KOPT-K1 (cell line): ENCODE results near the gene AMH.

ENCODE experiments used
- H3K27ac ChIP-seq: fragments of 200-600 bp; sonication (generic); 2 replicates; pipeline ENCODE4 v1.5.1; 2016; ENCODE audit warnings: antibody characterized with exemption, mild to moderate bottlenecking, low read depth, low read length; ENCODE audit not compliant: poor library complexity, severe bottlenecking
- H3K36me3 ChIP-seq: fragments of 200-600 bp; sonication (generic); 2 replicates; pipeline ENCODE4 v1.5.1; 2017; ENCODE audit warnings: antibody characterized with exemption, mild to moderate bottlenecking, low read length, moderate library complexity; ENCODE audit not compliant: insufficient read depth
- H3K9me3 ChIP-seq: fragments of 200-600 bp; sonication (generic); 2 replicates; pipeline ENCODE4 v1.5.1; 2017; ENCODE audit warnings: antibody characterized with exemption, low read length, mild to moderate bottlenecking; ENCODE audit not compliant: insufficient read depth, poor library complexity, severe bottlenecking

Gene AMH

GRCh38 chr19:2228157-2229030, 20.7 kb upstream of the AMH start:
- no peaks in the 10 kb centered on the region for H3K9me3 ChIP-seq
- H3K36me3 ChIP-seq: peaks cover 94% of the 10 kb centered on the region
- H3K27ac ChIP-seq: no peak overlapping the region

- no peak overlapping the region for H3K27ac ChIP-seq
- H3K36me3 ChIP-seq: peaks cover 95% of the 10 kb centered on the region
- no peaks in the 10 kb centered on the region for H3K9me3 ChIP-seq
Measured at GRCh38 chr19:2229103-2230032, 19.8 kb upstream of the AMH start.

GRCh38 chr19:2230033-2230531, 19.0 kb upstream of the AMH start:
- peaks cover 90% of the 10 kb centered on the region for H3K36me3 ChIP-seq

GRCh38 chr19:2230807-2231533, 18.2 kb upstream of the AMH start:
- Histone ChIP-seq H3K9me3 (no peaks in the 10 kb centered on the region), H3K27ac (no peak overlapping the region), H3K36me3 (peaks cover 81% of the 10 kb centered on the region)

More at GRCh38 chr19:2230033-2230531, 19.0 kb upstream of the AMH start:
- H3K27ac ChIP-seq: no peak overlapping the region
- H3K9me3 ChIP-seq: no peaks in the 10 kb centered on the region

- Histone ChIP-seq H3K36me3 (peaks cover 73% of the 10 kb centered on the region), H3K27ac (no peak overlapping the region), H3K9me3 (no peaks in the 10 kb centered on the region)
Measured at GRCh38 chr19:2231621-2232221, 17.4 kb upstream of the AMH start.

GRCh38 chr19:2232286-2233151, 16.6 kb upstream of the AMH start:
- Histone ChIP-seq H3K9me3 (no peaks in the 10 kb centered on the region), H3K27ac (no peak overlapping the region), H3K36me3 (peaks cover 68% of the 10 kb centered on the region)

GRCh38 chr19:2233601-2234280, 15.4 kb upstream of the AMH start:
- H3K9me3 ChIP-seq: no peaks in the 10 kb centered on the region
- peaks cover 68% of the 10 kb centered on the region for H3K36me3 ChIP-seq
- H3K27ac ChIP-seq: no peak overlapping the region

- H3K9me3 ChIP-seq: no peaks in the 10 kb centered on the region
- peaks cover 58% of the 10 kb centered on the region for H3K36me3 ChIP-seq
- peak overlapping the region; percentile 93 for H3K27ac ChIP-seq
Measured at GRCh38 chr19:2234996-2235380, 14.1 kb upstream of the AMH start.

GRCh38 chr19:2235381-2236063, 13.6 kb upstream of the AMH start:
- Histone ChIP-seq H3K36me3 (peaks cover 58% of the 10 kb centered on the region), H3K9me3 (no peaks in the 10 kb centered on the region), H3K27ac (peak overlapping the region; percentile 93)

- H3K27ac ChIP-seq: peak overlapping the region; percentile 93
- H3K36me3 ChIP-seq: peaks cover 58% of the 10 kb centered on the region
- H3K9me3 ChIP-seq: no peaks in the 10 kb centered on the region
Measured at GRCh38 chr19:2236064-2236313, 13.1 kb upstream of the AMH start.

GRCh38 chr19:2236314-2237050, 12.6 kb upstream of the AMH start, which contains the start of the genes PLEKHJ1 and SF3A2:
PLEKHJ1 (minus strand) TSS chr19:2236329; CDS start chr19:2236248, 81 bp downstream.
SF3A2 (plus strand) TSS chr19:2236824; CDS start chr19:2243419, 6,595 bp downstream.
- no peaks in the 10 kb centered on the region for H3K9me3 ChIP-seq
- H3K36me3 ChIP-seq: peaks cover 58% of the 10 kb centered on the region
- H3K27ac ChIP-seq: peak within 1 kb of the TSS; percentile 93

GRCh38 chr19:2237051-2237868, 11.9 kb upstream of the AMH start:
- Histone ChIP-seq H3K36me3 (peaks cover 58% of the 10 kb centered on the region), H3K27ac (peak overlapping the region; percentile 93), H3K9me3 (no peaks in the 10 kb centered on the region)
